GM23338 (cell line): ENCODE data around the gene DSC2. TPM values are rescaled to one million over a fixed set of nuclear protein-coding genes. Genes with fewer than 3 reads are reported as not detected.

Experiments
- ATAC-seq: fragments of 200-7000 bp; cut with Tn5 transposase; 3 replicates; pipeline ENCODE4 v1.9.1; 2020
- DNase-seq: peaks from one replicate; pipeline ENCODE4 v3.0.0-alpha.2; 2015; ENCODE audit warnings: low spot score
- H2AFZ ChIP-seq: fragments of 200-600 bp; sonication (generic); 2 replicates; pipeline ENCODE4 v1.8.0; 2016; ENCODE audit warnings: antibody characterized with exemption, mild to moderate bottlenecking, moderate library complexity
- H3F3A ChIP-seq: fragments of 200-600 bp; sonication (generic); replicated peaks from 2 replicates; pipeline ENCODE4 v1.8.0; 2017; ENCODE audit warnings: antibody characterized with exemption, mixed run types, low read depth
- H3K27ac ChIP-seq: fragments of 200-600 bp; sonication (generic); 2 replicates; pipeline ENCODE4 v1.6.1; 2016; ENCODE audit warnings: low read depth
- H3K27me3 ChIP-seq: fragments of 200-600 bp; sonication (generic); 2 replicates; pipeline ENCODE4 v1.8.0; 2016; ENCODE audit warnings: mild to moderate bottlenecking, mixed run types, moderate library complexity; ENCODE audit not compliant: insufficient read depth
- H3K36me3 ChIP-seq: fragments of 200-600 bp; sonication (generic); 2 replicates; pipeline ENCODE4 v1.8.0; 2016; ENCODE audit warnings: mild to moderate bottlenecking; ENCODE audit not compliant: insufficient read depth
- H3K4me1 ChIP-seq: fragments of 200-600 bp; sonication (generic); 2 replicates; pipeline ENCODE4 v1.8.0; 2016; ENCODE audit warnings: mild to moderate bottlenecking, moderate library complexity; ENCODE audit not compliant: insufficient read depth
- H3K4me2 ChIP-seq: fragments of 200-600 bp; sonication (generic); 2 replicates; pipeline ENCODE4 v1.7.1; 2017; ENCODE audit warnings: mixed run types
- H3K4me3 ChIP-seq: fragments of 200-600 bp; sonication (generic); 2 replicates; pipeline ENCODE4 v1.6.1; 2016; ENCODE audit warnings: mixed run types
- H3K79me2 ChIP-seq: fragments of 200-600 bp; sonication (generic); replicated peaks from 2 replicates; pipeline ENCODE4 v1.8.0; 2017; ENCODE audit warnings: mild to moderate bottlenecking; ENCODE audit not compliant: insufficient read depth
- H3K9me2 ChIP-seq: fragments of 200-600 bp; sonication (generic); 2 replicates; pipeline ENCODE4 v1.8.0; 2017; ENCODE audit not compliant: insufficient read depth
- H4K20me1 ChIP-seq: fragments of 200-600 bp; sonication (generic); replicated peaks from 2 replicates; pipeline ENCODE4 v1.8.0; 2017; ENCODE audit warnings: mild to moderate bottlenecking; ENCODE audit not compliant: insufficient read depth
- H3K27ac Mint-ChIP-seq: 2 replicates; pipeline ENCODE4 v1.8.0; 2020; ENCODE audit warnings: inconsistent platforms, mild to moderate bottlenecking, moderate library complexity, mixed read lengths
- H3K27me3 Mint-ChIP-seq: 3 replicates; pipeline ENCODE4 v1.8.0; 2022; ENCODE audit warnings: low read depth, mild to moderate bottlenecking, moderate library complexity, mixed read lengths, inconsistent platforms; ENCODE audit not compliant: insufficient read depth, poor library complexity
- H3K36me3 Mint-ChIP-seq: 3 replicates; pipeline ENCODE4 v1.8.0; 2021; ENCODE audit warnings: low read depth, mild to moderate bottlenecking, inconsistent platforms, moderate library complexity, mixed read lengths
- H3K4me1 Mint-ChIP-seq: 3 replicates; pipeline ENCODE4 v1.8.0; 2020; ENCODE audit warnings: mild to moderate bottlenecking, inconsistent platforms, mixed read lengths
- H3K4me3 Mint-ChIP-seq: 3 replicates; pipeline ENCODE4 v1.8.0; 2021; ENCODE audit warnings: moderate library complexity, mild to moderate bottlenecking, inconsistent platforms, mixed read lengths
- H3K9me3 Mint-ChIP-seq: 3 replicates; pipeline ENCODE4 v1.8.0; 2020; ENCODE audit warnings: moderate library complexity, mild to moderate bottlenecking, inconsistent platforms, mixed read lengths
- CREB1 ChIP-seq: fragments of 250-450 bp; sonication (Bioruptor Pico); IDR thresholded peaks from 2 replicates; pipeline ENCODE4 v1.5.0; 2020; ENCODE audit warnings: low read depth, mild to moderate bottlenecking, moderate library complexity
- EZH2phosphoT487 ChIP-seq: fragments of 200-600 bp; sonication (generic); IDR thresholded peaks from one replicate; pipeline ENCODE4 v1.8.1; 2018; ENCODE audit warnings: antibody characterized with exemption; ENCODE audit not compliant: unreplicated experiment
- ZNF114 ChIP-seq: fragments of 250-450 bp; sonication (Bioruptor Pico); IDR thresholded peaks from 2 replicates; pipeline ENCODE4 v1.5.0; 2020; ENCODE audit warnings: mild to moderate bottlenecking, moderate library complexity
- ZNF331 ChIP-seq: fragments of 250-450 bp; sonication (Bioruptor Pico); IDR thresholded peaks from 2 replicates; pipeline ENCODE4 v1.5.0; 2020; ENCODE audit warnings: low read depth, mild to moderate bottlenecking, moderate library complexity
- polyA plus RNA-seq: library from polyadenylated mRNA; unstranded; fragments of >200 nt; fragmentation: Nextera tagmentation; extraction: Ambion mirVana; gene quantifications from 2 replicates; pipeline ENCODE4 v1.2.1, GENCODE V29; 2016
- total RNA-seq: library from RNA; depleted of rRNA; stranded (reverse); fragments of >200 nt; shearing (Covaris generic); gene quantifications from 2 replicates; pipeline ENCODE4 v1.2.3, GENCODE V29; 2014
- TF ChIP-seq, protein P1 (sequence below): fragments of 250-450 bp; sonication (Bioruptor Pico); IDR thresholded peaks from 2 replicates; pipeline ENCODE4 v1.5.0; 2020; ENCODE audit warnings: mild to moderate bottlenecking, moderate library complexity
- TF ChIP-seq, protein P2 (sequence below): IDR thresholded peaks from one replicate; pipeline ENCODE4 v1.6.1; 2018; ENCODE audit warnings: antibody characterized with exemption; ENCODE audit not compliant: unreplicated experiment

Gene DSC2
- total and polyA plus RNA-seq, 2 experiments from 2014 or later: 10.5 to 20.4 TPM

DNA sequence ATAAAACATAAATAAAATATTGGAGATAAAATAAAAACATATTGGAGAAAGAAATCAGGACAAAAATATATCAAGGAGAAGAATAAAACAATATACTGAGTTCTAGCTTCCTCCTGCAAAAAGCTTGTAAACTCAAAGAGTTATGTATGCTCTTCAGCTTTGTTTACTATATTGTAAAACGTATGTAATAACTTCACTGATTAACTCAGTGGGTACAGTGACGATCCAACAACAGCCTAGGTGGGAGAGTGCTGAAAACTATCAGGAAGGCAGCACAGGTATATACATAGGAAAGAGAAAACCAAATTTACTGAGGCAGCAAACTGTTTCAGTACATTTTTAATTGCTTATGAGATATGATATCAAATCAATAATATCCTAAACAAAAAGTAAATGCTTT is 8.3 kb downstream of the DSC2 start:
- Histone ChIP-seq H3K36me3 (0 out of 2 replicates have a peak, but pooled peaks cover 13% of the 10 kb centered on the region), H3K4me2 (no peak overlapping the region), H2AFZ (no peak overlapping the region), H3K9me2 (no peaks in the 10 kb centered on the region), H3K27me3 (no peaks in the 10 kb centered on the region), H4K20me1 (no peaks in the 10 kb centered on the region), H3K4me3 (no peak overlapping the region), H3K27ac (no peak overlapping the region), H3K4me1 (no peaks in the 10 kb centered on the region), H3K79me2 (peaks cover 49% of the 10 kb centered on the region), H3F3A (no peaks in the 10 kb centered on the region)
- Mint-ChIP-seq H3K4me1 (peaks cover 8% of the 10 kb centered on the region; the same call in 2 of the 3 replicates), H3K27me3 (peaks cover 3% of the 10 kb centered on the region), H3K36me3 (peaks cover 27% of the 10 kb centered on the region), H3K27ac (no peak overlapping the region), H3K9me3 (no peaks in the 10 kb centered on the region; the same call in 2 of the 3 replicates), H3K4me3 (no peak overlapping the region)
- TF ChIP-seq EZH2phosphoT487 (no peak), CREB1 (CRISPR knock-in tag) (no peak), ZNF114 (CRISPR knock-in tag) (no peak), ZNF331 (no peak)
- TF ChIP-seq, protein P1, sequence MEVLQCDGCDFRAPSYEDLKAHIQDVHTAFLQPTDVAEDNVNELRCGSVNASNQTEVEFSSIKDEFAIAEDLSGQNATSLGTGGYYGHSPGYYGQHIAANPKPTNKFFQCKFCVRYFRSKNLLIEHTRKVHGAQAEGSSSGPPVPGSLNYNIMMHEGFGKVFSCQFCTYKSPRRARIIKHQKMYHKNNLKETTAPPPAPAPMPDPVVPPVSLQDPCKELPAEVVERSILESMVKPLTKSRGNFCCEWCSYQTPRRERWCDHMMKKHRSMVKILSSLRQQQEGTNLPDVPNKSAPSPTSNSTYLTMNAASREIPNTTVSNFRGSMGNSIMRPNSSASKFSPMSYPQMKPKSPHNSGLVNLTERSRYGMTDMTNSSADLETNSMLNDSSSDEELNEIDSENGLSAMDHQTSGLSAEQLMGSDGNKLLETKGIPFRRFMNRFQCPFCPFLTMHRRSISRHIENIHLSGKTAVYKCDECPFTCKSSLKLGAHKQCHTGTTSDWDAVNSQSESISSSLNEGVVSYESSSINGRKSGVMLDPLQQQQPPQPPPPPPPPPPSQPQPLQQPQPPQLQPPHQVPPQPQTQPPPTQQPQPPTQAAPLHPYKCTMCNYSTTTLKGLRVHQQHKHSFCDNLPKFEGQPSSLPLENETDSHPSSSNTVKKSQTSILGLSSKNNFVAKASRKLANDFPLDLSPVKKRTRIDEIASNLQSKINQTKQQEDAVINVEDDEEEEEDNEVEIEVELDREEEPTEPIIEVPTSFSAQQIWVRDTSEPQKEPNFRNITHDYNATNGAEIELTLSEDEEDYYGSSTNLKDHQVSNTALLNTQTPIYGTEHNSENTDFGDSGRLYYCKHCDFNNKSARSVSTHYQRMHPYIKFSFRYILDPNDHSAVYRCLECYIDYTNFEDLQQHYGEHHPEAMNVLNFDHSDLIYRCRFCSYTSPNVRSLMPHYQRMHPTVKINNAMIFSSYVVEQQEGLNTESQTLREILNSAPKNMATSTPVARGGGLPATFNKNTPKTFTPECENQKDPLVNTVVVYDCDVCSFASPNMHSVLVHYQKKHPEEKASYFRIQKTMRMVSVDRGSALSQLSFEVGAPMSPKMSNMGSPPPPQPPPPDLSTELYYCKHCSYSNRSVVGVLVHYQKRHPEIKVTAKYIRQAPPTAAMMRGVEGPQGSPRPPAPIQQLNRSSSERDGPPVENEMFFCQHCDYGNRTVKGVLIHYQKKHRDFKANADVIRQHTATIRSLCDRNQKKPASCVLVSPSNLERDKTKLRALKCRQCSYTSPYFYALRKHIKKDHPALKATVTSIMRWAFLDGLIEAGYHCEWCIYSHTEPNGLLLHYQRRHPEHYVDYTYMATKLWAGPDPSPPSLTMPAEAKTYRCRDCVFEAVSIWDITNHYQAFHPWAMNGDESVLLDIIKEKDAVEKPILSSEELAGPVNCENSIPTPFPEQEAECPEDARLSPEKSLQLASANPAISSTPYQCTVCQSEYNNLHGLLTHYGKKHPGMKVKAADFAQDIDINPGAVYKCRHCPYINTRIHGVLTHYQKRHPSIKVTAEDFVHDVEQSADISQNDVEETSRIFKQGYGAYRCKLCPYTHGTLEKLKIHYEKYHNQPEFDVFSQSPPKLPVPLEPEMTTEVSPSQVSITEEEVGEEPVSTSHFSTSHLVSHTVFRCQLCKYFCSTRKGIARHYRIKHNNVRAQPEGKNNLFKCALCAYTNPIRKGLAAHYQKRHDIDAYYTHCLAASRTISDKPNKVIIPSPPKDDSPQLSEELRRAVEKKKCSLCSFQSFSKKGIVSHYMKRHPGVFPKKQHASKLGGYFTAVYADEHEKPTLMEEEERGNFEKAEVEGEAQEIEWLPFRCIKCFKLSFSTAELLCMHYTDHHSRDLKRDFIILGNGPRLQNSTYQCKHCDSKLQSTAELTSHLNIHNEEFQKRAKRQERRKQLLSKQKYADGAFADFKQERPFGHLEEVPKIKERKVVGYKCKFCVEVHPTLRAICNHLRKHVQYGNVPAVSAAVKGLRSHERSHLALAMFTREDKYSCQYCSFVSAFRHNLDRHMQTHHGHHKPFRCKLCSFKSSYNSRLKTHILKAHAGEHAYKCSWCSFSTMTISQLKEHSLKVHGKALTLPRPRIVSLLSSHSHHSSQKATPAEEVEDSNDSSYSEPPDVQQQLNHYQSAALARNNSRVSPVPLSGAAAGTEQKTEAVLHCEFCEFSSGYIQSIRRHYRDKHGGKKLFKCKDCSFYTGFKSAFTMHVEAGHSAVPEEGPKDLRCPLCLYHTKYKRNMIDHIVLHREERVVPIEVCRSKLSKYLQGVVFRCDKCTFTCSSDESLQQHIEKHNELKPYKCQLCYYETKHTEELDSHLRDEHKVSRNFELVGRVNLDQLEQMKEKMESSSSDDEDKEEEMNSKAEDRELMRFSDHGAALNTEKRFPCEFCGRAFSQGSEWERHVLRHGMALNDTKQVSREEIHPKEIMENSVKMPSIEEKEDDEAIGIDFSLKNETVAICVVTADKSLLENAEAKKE (CRISPR knock-in tag): no peak
- DNase-seq: no peak
- ATAC-seq: no peak

DNA sequence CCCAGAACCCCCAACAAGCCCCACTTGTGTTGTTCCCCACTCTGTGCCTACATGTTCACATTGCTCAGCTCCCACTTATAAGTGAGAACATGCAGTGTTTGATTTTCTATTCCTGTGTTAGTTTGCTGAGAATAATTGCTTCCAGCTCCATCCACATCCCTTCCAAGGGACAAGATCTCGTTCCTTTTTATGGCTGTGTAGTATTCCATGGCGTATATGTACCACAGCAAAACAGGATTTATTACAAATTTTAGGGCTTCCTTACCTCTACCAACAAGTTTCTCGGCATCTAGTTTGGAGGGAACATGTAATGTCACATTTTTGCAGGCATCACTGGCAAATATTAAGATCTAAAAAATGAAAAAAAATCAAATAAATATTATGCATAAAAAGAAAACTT is 8.9 kb downstream of the DSC2 start:
- H3K27ac Mint-ChIP-seq: no peak overlapping the region
- H3K27ac ChIP-seq: no peak overlapping the region
- no peaks in the 10 kb centered on the region for H3F3A ChIP-seq
- H3K4me3 Mint-ChIP-seq: no peak overlapping the region
- H3K36me3 Mint-ChIP-seq: peaks cover 31% of the 10 kb centered on the region
- no peaks in the 10 kb centered on the region; the same call in 2 of the 3 replicates for H3K9me3 Mint-ChIP-seq
- H3K36me3 ChIP-seq: peaks cover 13% of the 10 kb centered on the region; the same call in 1 of the 2 replicates
- TF ChIP-seq, protein P2, sequence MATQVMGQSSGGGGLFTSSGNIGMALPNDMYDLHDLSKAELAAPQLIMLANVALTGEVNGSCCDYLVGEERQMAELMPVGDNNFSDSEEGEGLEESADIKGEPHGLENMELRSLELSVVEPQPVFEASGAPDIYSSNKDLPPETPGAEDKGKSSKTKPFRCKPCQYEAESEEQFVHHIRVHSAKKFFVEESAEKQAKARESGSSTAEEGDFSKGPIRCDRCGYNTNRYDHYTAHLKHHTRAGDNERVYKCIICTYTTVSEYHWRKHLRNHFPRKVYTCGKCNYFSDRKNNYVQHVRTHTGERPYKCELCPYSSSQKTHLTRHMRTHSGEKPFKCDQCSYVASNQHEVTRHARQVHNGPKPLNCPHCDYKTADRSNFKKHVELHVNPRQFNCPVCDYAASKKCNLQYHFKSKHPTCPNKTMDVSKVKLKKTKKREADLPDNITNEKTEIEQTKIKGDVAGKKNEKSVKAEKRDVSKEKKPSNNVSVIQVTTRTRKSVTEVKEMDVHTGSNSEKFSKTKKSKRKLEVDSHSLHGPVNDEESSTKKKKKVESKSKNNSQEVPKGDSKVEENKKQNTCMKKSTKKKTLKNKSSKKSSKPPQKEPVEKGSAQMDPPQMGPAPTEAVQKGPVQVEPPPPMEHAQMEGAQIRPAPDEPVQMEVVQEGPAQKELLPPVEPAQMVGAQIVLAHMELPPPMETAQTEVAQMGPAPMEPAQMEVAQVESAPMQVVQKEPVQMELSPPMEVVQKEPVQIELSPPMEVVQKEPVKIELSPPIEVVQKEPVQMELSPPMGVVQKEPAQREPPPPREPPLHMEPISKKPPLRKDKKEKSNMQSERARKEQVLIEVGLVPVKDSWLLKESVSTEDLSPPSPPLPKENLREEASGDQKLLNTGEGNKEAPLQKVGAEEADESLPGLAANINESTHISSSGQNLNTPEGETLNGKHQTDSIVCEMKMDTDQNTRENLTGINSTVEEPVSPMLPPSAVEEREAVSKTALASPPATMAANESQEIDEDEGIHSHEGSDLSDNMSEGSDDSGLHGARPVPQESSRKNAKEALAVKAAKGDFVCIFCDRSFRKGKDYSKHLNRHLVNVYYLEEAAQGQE: no peak
- no peak overlapping the region for H3K4me3 ChIP-seq
- no peaks in the 10 kb centered on the region for H3K4me1 ChIP-seq
- H3K27me3 ChIP-seq: no peaks in the 10 kb centered on the region
- peaks cover 6% of the 10 kb centered on the region; the same call in 2 of the 3 replicates for H3K4me1 Mint-ChIP-seq
- H2AFZ ChIP-seq: no peak overlapping the region
- DNase-seq: no peak
- no peak overlapping the region for H3K4me2 ChIP-seq
- no peaks in the 10 kb centered on the region for H4K20me1 ChIP-seq
- ATAC-seq: no peak
- no peaks in the 10 kb centered on the region for H3K9me2 ChIP-seq
- peaks cover 3% of the 10 kb centered on the region for H3K27me3 Mint-ChIP-seq
- H3K79me2 ChIP-seq: peaks cover 43% of the 10 kb centered on the region
